Natural killer cell (primary cell): ENCODE results near the gene NUDT15. TPM values are rescaled to one million over a fixed set of nuclear protein-coding genes. Genes with fewer than 3 reads are reported as not detected.

Experiments
- ATAC-seq, 3 donors: fragments of 150-1000 bp in 2 of 3; fragments of 200-7000 bp in 1 of 3; cut with Tn5 transposase; 1 replicate in 1 of 3; 2 replicates in 2 of 3; pipeline ENCODE4 v1.10.0; 2021; ENCODE audit warnings: mild to moderate bottlenecking in 2 of 3, moderate library complexity in 2 of 3
- DNase-seq, 2 donors: peaks; one replicate each; pipeline versions ENCODE4 v3.0.0 to v3.0.0-alpha.2; 2013 to 2021; ENCODE audit warnings: mixed read lengths in 1 of 2
- H3K27ac ChIP-seq: one replicate; pipeline ENCODE4 v1.5.1; 2013; ENCODE audit warnings: mild to moderate bottlenecking, low read length
- H3K27me3 ChIP-seq: one replicate; pipeline ENCODE4 v1.6.1; 2013; ENCODE audit warnings: low read length; ENCODE audit not compliant: control insufficient read depth, insufficient read depth
- H3K36me3 ChIP-seq: one replicate; pipeline ENCODE4 v1.6.1; 2013; ENCODE audit warnings: low read length; ENCODE audit not compliant: control insufficient read depth, insufficient read depth
- H3K4me1 ChIP-seq: one replicate; pipeline ENCODE4 v1.6.1; 2013; ENCODE audit warnings: low read length; ENCODE audit not compliant: control insufficient read depth, insufficient read depth
- H3K4me3 ChIP-seq: one replicate; pipeline ENCODE4 v1.5.1; 2013; ENCODE audit warnings: low read length
- H3K9me3 ChIP-seq: one replicate; pipeline ENCODE4 v1.6.1; 2013; ENCODE audit warnings: low read length; ENCODE audit not compliant: control insufficient read depth, insufficient read depth
- H3K27ac Mint-ChIP-seq, 2 donors: one replicate each; pipeline ENCODE4 v1.8.0; 2022; ENCODE audit warnings: mild to moderate bottlenecking in 2 of 2, mixed read lengths in 2 of 2, moderate library complexity in 1 of 2
- H3K27me3 Mint-ChIP-seq, 2 donors: one replicate each; pipeline ENCODE4 v1.8.0; 2022; ENCODE audit warnings: low read depth in 2 of 2, mixed read lengths in 2 of 2
- H3K36me3 Mint-ChIP-seq: one replicate; pipeline ENCODE4 v1.8.0; 2022; ENCODE audit warnings: mixed read lengths
- H3K4me1 Mint-ChIP-seq, 2 donors: one replicate each; pipeline ENCODE4 v1.8.0; 2022; ENCODE audit warnings: mixed read lengths in 2 of 2
- H3K4me3 Mint-ChIP-seq: one replicate; pipeline ENCODE4 v1.8.0; 2022; ENCODE audit warnings: mild to moderate bottlenecking, moderate library complexity, mixed read lengths
- H3K9me3 Mint-ChIP-seq, 2 donors: one replicate each; pipeline ENCODE4 v1.8.0; 2022; ENCODE audit warnings: mixed read lengths in 2 of 2
- whole genome bisulfite sequencing: methylation state at CpG from one replicate; pipeline ENCODE4 v1.1.7; 2013; ENCODE audit warnings: missing lambda C conversion rate; ENCODE audit not compliant: insufficient coverage; 5-methylcytosine and 5-hydroxymethylcytosine counted together
- intact Hi-C: fragments of 100-400 bp; cut with micrococcal nuclease; formaldehyde crosslinking; loops from one replicate; pipeline ENCODE4 v1.14.2; 2022
- total RNA-seq, 4 donors: library from RNA; stranded (reverse); fragments of 120-200 nt in 1 of 4; gene quantifications; one replicate each; pipeline versions ENCODE4 v1.2.3 to v1.2.4, GENCODE V29; 2013 to 2022
- TF ChIP-seq, protein P1 (sequence below): fragments of 200-600 bp; IDR thresholded peaks from one replicate; pipeline ENCODE4 v1.8.0; 2022; ENCODE audit warnings: antibody characterized with exemption

The NUDT15 gene
- total RNA-seq, 3 donors from 2014 or later (not counting 1 experiment from before 2014, with no cell fraction given) = 6.4 to 7.5 (median 6.5) TPM

DNA sequence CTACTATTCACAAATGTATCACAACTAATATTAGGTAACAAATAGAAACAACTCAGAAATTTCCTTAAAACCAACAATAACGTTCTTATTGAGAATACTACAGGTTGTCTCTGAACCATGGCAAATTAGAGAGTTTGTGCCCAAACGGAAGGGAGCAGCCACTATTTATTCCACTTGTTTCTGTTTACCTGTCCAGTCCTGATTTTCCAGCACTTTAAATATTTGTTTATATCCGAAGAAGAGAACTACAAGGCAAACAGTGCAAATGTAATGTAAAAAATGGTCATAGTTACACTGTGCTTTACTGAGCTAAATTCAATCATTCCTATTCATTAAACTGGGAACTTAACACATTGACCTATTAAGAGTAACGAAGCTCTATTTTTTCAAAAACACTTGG is 45.7 kb upstream of the NUDT15 start:
- H3K27ac ChIP-seq = no peak overlapping the region
- peaks cover 18% of the 10 kb centered on the region for H3K36me3 Mint-ChIP-seq
- WGBS = 96% methylated on average over 3 of the region's 4 CpGs
- no peaks in the 10 kb centered on the region for H3K27me3 ChIP-seq
- TF ChIP-seq, protein P1, sequence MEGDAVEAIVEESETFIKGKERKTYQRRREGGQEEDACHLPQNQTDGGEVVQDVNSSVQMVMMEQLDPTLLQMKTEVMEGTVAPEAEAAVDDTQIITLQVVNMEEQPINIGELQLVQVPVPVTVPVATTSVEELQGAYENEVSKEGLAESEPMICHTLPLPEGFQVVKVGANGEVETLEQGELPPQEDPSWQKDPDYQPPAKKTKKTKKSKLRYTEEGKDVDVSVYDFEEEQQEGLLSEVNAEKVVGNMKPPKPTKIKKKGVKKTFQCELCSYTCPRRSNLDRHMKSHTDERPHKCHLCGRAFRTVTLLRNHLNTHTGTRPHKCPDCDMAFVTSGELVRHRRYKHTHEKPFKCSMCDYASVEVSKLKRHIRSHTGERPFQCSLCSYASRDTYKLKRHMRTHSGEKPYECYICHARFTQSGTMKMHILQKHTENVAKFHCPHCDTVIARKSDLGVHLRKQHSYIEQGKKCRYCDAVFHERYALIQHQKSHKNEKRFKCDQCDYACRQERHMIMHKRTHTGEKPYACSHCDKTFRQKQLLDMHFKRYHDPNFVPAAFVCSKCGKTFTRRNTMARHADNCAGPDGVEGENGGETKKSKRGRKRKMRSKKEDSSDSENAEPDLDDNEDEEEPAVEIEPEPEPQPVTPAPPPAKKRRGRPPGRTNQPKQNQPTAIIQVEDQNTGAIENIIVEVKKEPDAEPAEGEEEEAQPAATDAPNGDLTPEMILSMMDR = no peak
- peaks cover 9 to 10% of the 10 kb centered on the region in 2 donors for H3K4me1 Mint-ChIP-seq
- peaks cover 35% of the 10 kb centered on the region for H3K36me3 ChIP-seq
- no peak overlapping the region for H3K27ac Mint-ChIP-seq
- no peaks in the 10 kb centered on the region for H3K9me3 Mint-ChIP-seq
- H3K4me1 ChIP-seq = no peaks in the 10 kb centered on the region
- H3K27me3 Mint-ChIP-seq = no peaks in the 10 kb centered on the region
- no peak for ATAC-seq
- DNase-seq = no peak
- H3K4me3 Mint-ChIP-seq = no peak overlapping the region
- H3K4me3 ChIP-seq = no peak overlapping the region
- intact Hi-C loops = no loop called here
- H3K9me3 ChIP-seq = no peaks in the 10 kb centered on the region

DNA sequence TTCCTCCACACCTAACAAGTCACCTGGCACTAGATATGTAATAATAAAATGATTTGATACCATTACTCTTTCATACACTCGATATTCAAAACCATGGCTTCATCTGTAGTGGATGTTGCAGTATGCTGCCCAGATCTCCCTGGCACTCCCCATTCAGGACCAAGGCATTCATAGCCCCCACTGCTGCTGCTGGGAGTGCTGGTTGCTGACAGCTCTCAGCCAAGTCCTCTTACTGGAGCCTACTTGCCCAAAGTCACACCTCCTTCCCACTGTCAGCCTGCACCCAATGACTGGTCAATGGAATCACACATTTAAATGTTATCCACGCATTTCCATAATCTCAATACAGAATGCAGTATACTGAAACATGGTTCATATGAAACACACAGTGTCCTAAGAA is 40.1 kb upstream of the NUDT15 start:
- peaks cover 37 to 39% of the 10 kb centered on the region in 2 donors for H3K4me1 Mint-ChIP-seq

DNA sequence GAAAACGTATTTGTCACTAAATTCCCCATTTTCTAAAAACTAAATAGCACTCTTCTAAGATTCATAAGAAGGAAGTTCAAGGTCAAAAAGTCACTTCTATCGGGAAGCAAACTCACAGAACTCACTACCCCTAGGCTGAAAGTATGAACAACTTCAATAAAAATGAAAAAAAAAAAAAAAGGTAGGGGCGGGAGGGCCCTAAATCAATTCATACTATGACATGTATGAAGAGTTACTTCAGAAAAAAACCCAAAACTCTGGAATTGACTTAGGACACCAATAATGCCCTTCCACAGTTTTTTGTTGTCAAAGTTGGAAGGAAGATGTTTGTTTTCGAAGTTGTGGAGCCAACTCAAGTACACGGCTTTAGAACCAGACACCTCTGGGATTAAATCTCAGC is 37.6 kb upstream of the NUDT15 start:
- WGBS = 71% methylated on average over 3 of the region's 5 CpGs

More for the DNA sequence above, 40.1 kb upstream of the NUDT15 start:
- Histone ChIP-seq H3K27me3 (no peaks in the 10 kb centered on the region), H3K9me3 (no peaks in the 10 kb centered on the region), H3K4me3 (no peak overlapping the region), H3K27ac (no peak overlapping the region), H3K36me3 (peaks cover 8% of the 10 kb centered on the region), H3K4me1 (peaks cover 10% of the 10 kb centered on the region)
- DNase-seq (no peak), ATAC-seq (no peak)
- Mint-ChIP-seq H3K27ac (no peak overlapping the region), H3K9me3 (no peaks in the 10 kb centered on the region), H3K27me3 (no peaks in the 10 kb centered on the region), H3K4me3 (no peak overlapping the region), H3K36me3 (no peaks in the 10 kb centered on the region)
- TF ChIP-seq, protein P1 = no peak
- intact Hi-C loops = no loop called here
- WGBS = 94% methylated on average over 2 of the region's 2 CpGs

More for the DNA sequence above, 37.6 kb upstream of the NUDT15 start:
- DNase-seq (no peak), ATAC-seq (no peak)
- Mint-ChIP-seq H3K36me3 (no peaks in the 10 kb centered on the region), H3K4me3 (peak overlapping the region; percentile 93), H3K9me3 (no peaks in the 10 kb centered on the region), H3K27ac (peak overlapping the region in 1 of 2 donors; percentile 89), H3K4me1 (peaks cover 37 to 39% of the 10 kb centered on the region in 2 donors), H3K27me3 (no peaks in the 10 kb centered on the region)
- TF ChIP-seq, protein P1 = no peak
- Histone ChIP-seq H3K4me1 (peaks cover 10% of the 10 kb centered on the region), H3K9me3 (no peaks in the 10 kb centered on the region), H3K4me3 (peak overlapping the region; percentile 98), H3K27ac (no peak overlapping the region), H3K36me3 (peaks cover 2% of the 10 kb centered on the region), H3K27me3 (no peaks in the 10 kb centered on the region)
- intact Hi-C loops = loop anchor here (2.0 kb wide), 1 partner anchor 39 kb away; no protein-coding TSS in a partner anchor
